ENCODE measurements around the gene PNLIPRP1. TPM values are rescaled to one million over a fixed set of nuclear protein-coding genes. Genes with fewer than 3 reads are reported as not detected.

The PNLIPRP1 gene
- total RNA-seq, 1 donor from 2014 or later = not detected

- TF ChIP-seq CTCF (IDR thresholded peaks at IDR 0.05; ENCODE audit: insufficient read depth, low read length, severe bottlenecking) = no peak
- FAIRE-seq (no peak), DNase-seq (ENCODE audit: low read depth) (no peak)
- no peak within 1 kb of the TSS for H3K4me3 ChIP-seq (ENCODE audit: low read depth, low read length)
- no peaks in the 10 kb centered on the region for H3K27me3 ChIP-seq (ENCODE audit: control insufficient read depth, insufficient read depth, low read length)
- no peaks in the 10 kb centered on the region for H3K36me3 ChIP-seq (ENCODE audit: control insufficient read depth, insufficient read depth, low read length)
Measured at GRCh38 chr10:116620423-116621400, 30.0 kb downstream of the PNLIPRP1 start, which contains the start of gene PNLIPRP2. PNLIPRP2 (plus strand) TSS chr10:116620953.

- Histone ChIP-seq H3K36me3 (ENCODE audit: control insufficient read depth, insufficient read depth, low read length) (no peaks in the 10 kb centered on the region), H3K27me3 (ENCODE audit: control insufficient read depth, insufficient read depth, low read length) (no peaks in the 10 kb centered on the region), H3K4me3 (ENCODE audit: low read depth, low read length) (no peak overlapping the region)
- TF ChIP-seq CTCF (IDR thresholded peaks at IDR 0.05; ENCODE audit: insufficient read depth, low read length, severe bottlenecking) = no peak
- DNase-seq (ENCODE audit: low read depth) (no peak), FAIRE-seq (no peak)
Measured at GRCh38 chr10:116621476-116621875, 30.7 kb downstream of the PNLIPRP1 start.

- no peak for TF ChIP-seq CTCF (IDR thresholded peaks at IDR 0.05; ENCODE audit: insufficient read depth, low read length, severe bottlenecking)
- Histone ChIP-seq H3K36me3 (ENCODE audit: control insufficient read depth, insufficient read depth, low read length) (no peaks in the 10 kb centered on the region), H3K4me3 (ENCODE audit: low read depth, low read length) (no peak overlapping the region), H3K27me3 (ENCODE audit: control insufficient read depth, insufficient read depth, low read length) (peaks cover 2% of the 10 kb centered on the region)
- DNase-seq (ENCODE audit: low read depth) (no peak), FAIRE-seq (no peak)
Measured at GRCh38 chr10:116621934-116622655, 31.3 kb downstream of the PNLIPRP1 start.

- DNase-seq (ENCODE audit: low read depth) = no peak
- H3K27me3 ChIP-seq (ENCODE audit: control insufficient read depth, insufficient read depth, low read length) = peaks cover 2% of the 10 kb centered on the region
- no peak for TF ChIP-seq CTCF (IDR thresholded peaks at IDR 0.05; ENCODE audit: insufficient read depth, low read length, severe bottlenecking)
- H3K4me3 ChIP-seq (ENCODE audit: low read depth, low read length) = no peak overlapping the region
- no peak for FAIRE-seq
- no peaks in the 10 kb centered on the region for H3K36me3 ChIP-seq (ENCODE audit: control insufficient read depth, insufficient read depth, low read length)
Measured at GRCh38 chr10:116625845-116626244, 35.1 kb downstream of the PNLIPRP1 start.

- Histone ChIP-seq H3K4me3 (ENCODE audit: low read depth, low read length) (no peak overlapping the region), H3K36me3 (ENCODE audit: control insufficient read depth, insufficient read depth, low read length) (no peaks in the 10 kb centered on the region), H3K27me3 (ENCODE audit: control insufficient read depth, insufficient read depth, low read length) (peaks cover 2% of the 10 kb centered on the region)
- FAIRE-seq (no peak), DNase-seq (ENCODE audit: low read depth) (no peak)
- TF ChIP-seq CTCF (IDR thresholded peaks at IDR 0.05; ENCODE audit: insufficient read depth, low read length, severe bottlenecking) = no peak
Measured at GRCh38 chr10:116626815-116627214, 36.1 kb downstream of the PNLIPRP1 start.
